Measurements from ENCODE around the gene CERS6.

CERS6 gene

GRCh38 chr2:168710754-168711467 is 254.8 kb downstream of the CERS6 start:
- H3K27me3 Mint-ChIP-seq = no peaks in the 10 kb centered on the region
- H3K27ac Mint-ChIP-seq = no peak overlapping the region
- H3K9me3 Mint-ChIP-seq = no peaks in the 10 kb centered on the region
- H3K36me3 Mint-ChIP-seq = no peaks in the 10 kb centered on the region
- H3K4me3 Mint-ChIP-seq = no peak overlapping the region
- peaks cover 16% of the 10 kb centered on the region for H3K4me1 Mint-ChIP-seq
- no peak for ATAC-seq

- Mint-ChIP-seq H3K36me3 (no peaks in the 10 kb centered on the region), H3K27me3 (no peaks in the 10 kb centered on the region), H3K27ac (no peak overlapping the region), H3K4me3 (no peak overlapping the region), H3K9me3 (no peaks in the 10 kb centered on the region), H3K4me1 (peaks cover 16% of the 10 kb centered on the region)
- ATAC-seq = peak; percentile 96
Observed at GRCh38 chr2:168712053-168712452, 256.0 kb downstream of the CERS6 start.

GRCh38 chr2:168713325-168713724 is 257.3 kb downstream of the CERS6 start:
- H3K27ac Mint-ChIP-seq = no peak overlapping the region
- no peaks in the 10 kb centered on the region for H3K36me3 Mint-ChIP-seq
- no peak overlapping the region for H3K4me3 Mint-ChIP-seq
- no peaks in the 10 kb centered on the region for H3K9me3 Mint-ChIP-seq
- ATAC-seq = no peak
- H3K27me3 Mint-ChIP-seq = no peaks in the 10 kb centered on the region
- peaks cover 16% of the 10 kb centered on the region for H3K4me1 Mint-ChIP-seq

DNA sequence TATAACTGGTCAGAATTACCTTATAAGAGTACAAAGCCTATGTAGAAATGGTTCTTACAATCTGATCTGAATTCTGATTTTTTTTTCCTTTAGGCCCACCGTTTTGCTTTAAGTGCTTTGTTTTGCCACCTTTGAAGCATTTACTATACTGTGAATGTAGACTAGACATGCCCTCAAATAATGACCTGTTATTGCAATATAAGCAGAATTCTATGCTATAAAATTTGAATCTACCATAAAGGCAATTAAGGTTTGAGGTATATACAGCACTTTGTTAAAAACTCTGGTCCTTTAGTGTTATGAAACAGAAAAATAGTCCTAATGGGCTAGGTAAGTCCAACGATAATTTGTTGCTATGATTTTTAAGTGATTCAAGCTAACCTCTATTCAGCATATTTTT is 259.8 kb downstream of the CERS6 start:
- Mint-ChIP-seq H3K27ac (no peak overlapping the region), H3K9me3 (no peaks in the 10 kb centered on the region), H3K36me3 (no peaks in the 10 kb centered on the region), H3K4me1 (peaks cover 16% of the 10 kb centered on the region), H3K4me3 (no peak overlapping the region), H3K27me3 (no peaks in the 10 kb centered on the region)
- no peak for ATAC-seq

DNA sequence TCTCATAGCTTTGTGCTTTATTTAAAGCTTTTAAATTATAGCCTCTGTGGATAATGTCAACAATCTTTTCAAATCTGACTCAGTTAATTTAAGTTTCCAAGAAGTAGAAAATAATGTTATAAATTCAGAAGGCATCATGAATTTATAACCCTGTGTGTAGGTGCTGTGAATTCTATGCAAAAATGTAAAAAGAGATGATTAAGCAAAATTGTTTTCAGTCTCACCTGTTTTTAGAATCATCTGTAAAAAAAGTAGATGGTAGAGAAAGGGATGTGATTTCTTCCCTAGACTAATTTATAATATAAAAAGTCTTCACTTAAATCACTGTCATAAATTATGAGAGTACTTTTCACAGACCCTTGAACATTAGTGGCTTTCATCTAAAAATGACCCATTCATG is 260.8 kb downstream of the CERS6 start:
- no peak for ATAC-seq
- Mint-ChIP-seq H3K27me3 (no peaks in the 10 kb centered on the region), H3K9me3 (no peaks in the 10 kb centered on the region), H3K4me3 (no peak overlapping the region), H3K36me3 (no peaks in the 10 kb centered on the region), H3K27ac (no peak overlapping the region), H3K4me1 (peaks cover 13% of the 10 kb centered on the region)

- no peaks in the 10 kb centered on the region for H3K9me3 Mint-ChIP-seq
- no peak overlapping the region for H3K4me3 Mint-ChIP-seq
- peaks cover 3% of the 10 kb centered on the region for H3K4me1 Mint-ChIP-seq
- no peaks in the 10 kb centered on the region for H3K36me3 Mint-ChIP-seq
- no peak overlapping the region for H3K27ac Mint-ChIP-seq
- ATAC-seq = no peak
- no peaks in the 10 kb centered on the region for H3K27me3 Mint-ChIP-seq
Observed at GRCh38 chr2:168717790-168718502, 261.9 kb downstream of the CERS6 start.

GRCh38 chr2:168718622-168719021 is 262.6 kb downstream of the CERS6 start:
- Mint-ChIP-seq H3K27ac (no peak overlapping the region), H3K4me1 (no peaks in the 10 kb centered on the region), H3K27me3 (no peaks in the 10 kb centered on the region), H3K9me3 (no peaks in the 10 kb centered on the region), H3K36me3 (no peaks in the 10 kb centered on the region), H3K4me3 (no peak overlapping the region)
- ATAC-seq = no peak

- H3K27me3 Mint-ChIP-seq = no peaks in the 10 kb centered on the region
- no peaks in the 10 kb centered on the region for H3K36me3 Mint-ChIP-seq
- no peak overlapping the region for H3K27ac Mint-ChIP-seq
- H3K4me3 Mint-ChIP-seq = no peak overlapping the region
- H3K9me3 Mint-ChIP-seq = no peaks in the 10 kb centered on the region
- no peak for ATAC-seq
- H3K4me1 Mint-ChIP-seq = no peaks in the 10 kb centered on the region
Observed at GRCh38 chr2:168719446-168719845, 263.4 kb downstream of the CERS6 start.

DNA sequence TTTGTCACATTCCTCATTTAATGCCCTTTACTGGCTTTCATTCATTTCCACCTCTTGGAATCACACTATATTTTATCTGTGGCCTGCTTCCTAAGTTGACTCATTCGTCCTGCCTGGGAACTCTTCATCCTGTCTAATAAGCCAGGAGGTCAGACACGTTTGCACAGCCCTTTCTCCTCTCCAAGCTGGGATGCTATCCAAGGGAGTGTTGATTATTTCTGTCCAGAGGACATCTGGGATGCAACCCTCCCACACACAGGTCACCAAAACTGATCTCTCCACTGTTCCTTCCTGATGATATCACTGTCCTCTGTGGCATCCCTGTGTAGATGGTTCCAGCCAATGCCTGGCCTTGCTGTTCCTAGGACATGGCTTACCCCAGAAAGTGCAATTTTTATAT is 266.5 kb downstream of the CERS6 start:
- no peaks in the 10 kb centered on the region for H3K36me3 Mint-ChIP-seq

GRCh38 chr2:168723275-168723899 is 267.3 kb downstream of the CERS6 start:
- Mint-ChIP-seq H3K4me3 (no peak overlapping the region), H3K36me3 (no peaks in the 10 kb centered on the region), H3K27ac (no peak overlapping the region), H3K9me3 (no peaks in the 10 kb centered on the region), H3K27me3 (no peaks in the 10 kb centered on the region), H3K4me1 (no peaks in the 10 kb centered on the region)
- no peak for ATAC-seq

More for the DNA sequence above, 266.5 kb downstream of the CERS6 start:
- no peak for ATAC-seq
- Mint-ChIP-seq H3K27ac (no peak overlapping the region), H3K9me3 (no peaks in the 10 kb centered on the region), H3K4me1 (no peaks in the 10 kb centered on the region), H3K27me3 (no peaks in the 10 kb centered on the region), H3K4me3 (no peak overlapping the region)

DNA sequence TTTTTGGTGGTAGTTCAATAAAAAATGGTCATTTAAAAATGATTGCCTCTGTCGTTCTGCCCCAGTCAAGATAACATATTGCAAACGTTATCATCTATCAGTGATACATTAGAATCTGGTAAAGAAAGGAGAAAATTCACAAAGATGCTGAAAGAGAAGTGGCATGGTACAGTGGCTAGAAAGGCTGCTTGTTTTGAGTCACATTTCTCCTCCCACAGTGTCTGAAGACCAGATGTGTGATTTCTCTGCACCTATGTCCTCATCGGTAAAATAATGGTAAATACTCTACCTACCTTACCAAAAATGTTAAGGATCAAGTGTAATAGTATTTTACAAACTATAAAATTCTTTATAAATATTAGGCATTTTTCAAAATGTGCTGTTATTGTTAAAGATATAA is 270.3 kb downstream of the CERS6 start:
- Mint-ChIP-seq H3K27ac (no peak overlapping the region), H3K9me3 (no peaks in the 10 kb centered on the region), H3K27me3 (no peaks in the 10 kb centered on the region), H3K4me3 (no peak overlapping the region), H3K36me3 (no peaks in the 10 kb centered on the region), H3K4me1 (no peaks in the 10 kb centered on the region)
- no peak for ATAC-seq

- no peaks in the 10 kb centered on the region for H3K4me1 Mint-ChIP-seq
- no peak overlapping the region for H3K27ac Mint-ChIP-seq
- H3K4me3 Mint-ChIP-seq = no peak overlapping the region
- no peaks in the 10 kb centered on the region for H3K27me3 Mint-ChIP-seq
- ATAC-seq = no peak
- no peaks in the 10 kb centered on the region for H3K9me3 Mint-ChIP-seq
- no peaks in the 10 kb centered on the region for H3K36me3 Mint-ChIP-seq
Observed at GRCh38 chr2:168727904-168728470, 271.9 kb downstream of the CERS6 start.

DNA sequence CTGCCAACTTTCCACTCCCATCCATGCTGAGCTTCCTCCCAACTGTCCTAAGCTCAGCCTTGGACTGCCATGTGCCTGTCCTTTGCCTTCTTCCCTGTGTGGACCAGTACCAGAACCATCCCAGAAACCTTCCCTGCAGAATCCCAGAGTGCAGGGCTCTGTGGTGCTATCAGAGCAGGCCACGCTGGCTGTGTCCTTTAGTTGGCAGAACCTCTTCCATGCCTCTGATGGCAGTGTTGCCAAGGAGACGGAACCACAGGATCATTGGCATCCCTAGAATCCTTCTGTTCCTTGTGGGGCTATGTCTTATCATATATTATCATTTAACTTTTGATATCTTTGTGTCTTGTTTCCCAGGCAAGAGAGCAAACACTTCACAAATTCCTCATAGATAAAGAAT is 273.4 kb downstream of the CERS6 start:
- Mint-ChIP-seq H3K36me3 (no peaks in the 10 kb centered on the region), H3K27me3 (no peaks in the 10 kb centered on the region), H3K9me3 (no peaks in the 10 kb centered on the region), H3K4me1 (no peaks in the 10 kb centered on the region), H3K4me3 (no peak overlapping the region), H3K27ac (no peak overlapping the region)
- ATAC-seq = no peak

DNA sequence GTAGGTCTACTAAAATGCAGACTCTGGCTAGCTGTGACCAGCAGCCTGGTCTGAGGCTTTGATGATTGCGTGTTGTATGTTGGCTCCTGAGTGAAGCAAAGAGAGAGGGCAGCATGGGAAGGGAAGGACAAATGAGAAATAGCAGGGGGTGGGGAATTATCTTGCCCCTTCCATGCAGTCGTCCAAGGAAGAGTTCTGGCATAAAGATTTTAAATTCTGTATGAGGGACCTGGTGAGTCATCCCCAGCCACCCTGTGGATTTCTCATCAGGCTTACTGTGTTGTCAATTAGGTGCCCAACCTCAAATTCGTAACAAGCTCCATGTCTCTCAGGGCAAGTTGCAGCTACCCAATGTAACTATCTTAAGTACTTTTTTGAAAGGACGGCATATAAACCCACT is 274.3 kb downstream of the CERS6 start:
- Mint-ChIP-seq H3K27ac (no peak overlapping the region), H3K9me3 (no peaks in the 10 kb centered on the region), H3K4me1 (no peaks in the 10 kb centered on the region), H3K4me3 (no peak overlapping the region), H3K27me3 (no peaks in the 10 kb centered on the region), H3K36me3 (no peaks in the 10 kb centered on the region)
- ATAC-seq = no peak

GRCh38 chr2:168731002-168731401 is 274.9 kb downstream of the CERS6 start:
- Mint-ChIP-seq H3K4me3 (no peak overlapping the region), H3K9me3 (no peaks in the 10 kb centered on the region), H3K4me1 (no peaks in the 10 kb centered on the region), H3K27ac (no peak overlapping the region), H3K27me3 (no peaks in the 10 kb centered on the region), H3K36me3 (no peaks in the 10 kb centered on the region)
- no peak for ATAC-seq

- no peak for ATAC-seq
- Mint-ChIP-seq H3K4me1 (no peaks in the 10 kb centered on the region), H3K4me3 (no peak overlapping the region), H3K36me3 (no peaks in the 10 kb centered on the region), H3K9me3 (no peaks in the 10 kb centered on the region), H3K27me3 (no peaks in the 10 kb centered on the region), H3K27ac (no peak overlapping the region)
Observed at GRCh38 chr2:168731616-168732015, 275.5 kb downstream of the CERS6 start.
